Measurements from ENCODE around the gene UCHL3.
"Not testable (repeated sequence)": the region's sequence is repeated elsewhere in the genome, so short reads cannot be mapped to it uniquely, and the experiment has no call there.

Gene UCHL3

GRCh38 chr13:75533861-75534260 lies 15.7 kb upstream of the UCHL3 start:
- DNase-seq (ENCODE audit: low read depth) = peak; percentile 16
- no peak overlapping the region for H3K4me3 ChIP-seq (ENCODE audit: low read length)
- no peak for TF ChIP-seq CTCF (IDR thresholded peaks at IDR 0.05; ENCODE audit: insufficient read depth, low read depth, low read length, missing control alignments)

- peak; percentile 40 for TF ChIP-seq CTCF (IDR thresholded peaks at IDR 0.05; ENCODE audit: insufficient read depth, low read depth, low read length, missing control alignments)
- peak; percentile 96 for DNase-seq (ENCODE audit: low read depth)
- H3K4me3 ChIP-seq (ENCODE audit: low read length) = peak within 1 kb of the TSS; percentile 92
Measured at GRCh38 chr13:75537401-75538365, 11.9 kb upstream of the UCHL3 start, which contains the start of gene COMMD6. Gene COMMD6 (minus strand): TSS chr13:75537841. CDS start chr13:75537805, 36 bp downstream.

GRCh38 chr13:75541287-75541686 lies 8.3 kb upstream of the UCHL3 start:
- H3K4me3 ChIP-seq (ENCODE audit: low read length) = no peak overlapping the region
- TF ChIP-seq CTCF (IDR thresholded peaks at IDR 0.05; ENCODE audit: insufficient read depth, low read depth, low read length, missing control alignments) = no peak
- DNase-seq (ENCODE audit: low read depth) = no peak

GRCh38 chr13:75541961-75542360 lies 7.6 kb upstream of the UCHL3 start:
- TF ChIP-seq CTCF (IDR thresholded peaks at IDR 0.05; ENCODE audit: insufficient read depth, low read depth, low read length, missing control alignments) = no peak
- DNase-seq (ENCODE audit: low read depth) = no peak
- no peak overlapping the region for H3K4me3 ChIP-seq (ENCODE audit: low read length)

GRCh38 chr13:75544681-75545330 lies 4.8 kb upstream of the UCHL3 start:
- no peak for TF ChIP-seq CTCF (IDR thresholded peaks at IDR 0.05; ENCODE audit: insufficient read depth, low read depth, low read length, missing control alignments)
- peak; percentile 91 for DNase-seq (ENCODE audit: low read depth)
- no peak overlapping the region for H3K4me3 ChIP-seq (ENCODE audit: low read length)

GRCh38 chr13:75545386-75545785 lies 4.2 kb upstream of the UCHL3 start:
- H3K4me3 ChIP-seq (ENCODE audit: low read length); DNase-seq (ENCODE audit: low read depth): not testable (repeated sequence)

GRCh38 chr13:75547917-75548316 lies 1.7 kb upstream of the UCHL3 start:
- no peak for TF ChIP-seq CTCF (IDR thresholded peaks at IDR 0.05; ENCODE audit: insufficient read depth, low read depth, low read length, missing control alignments)
- DNase-seq (ENCODE audit: low read depth) = peak; percentile 30
- no peak overlapping the region for H3K4me3 ChIP-seq (ENCODE audit: low read length)
